WERI-Rb-1 (cell line): ENCODE data around the gene FCER2.

Experiments
- DNase-seq: peaks from one replicate; pipeline ENCODE4 v3.0.0-alpha.2; 2020
- H3K27ac ChIP-seq: fragments of 250-450 bp; sonication (Bioruptor Pico); 2 replicates; pipeline ENCODE4 v1.5.1; 2020; ENCODE audit warnings: mild to moderate bottlenecking, moderate library complexity
- H3K27me3 ChIP-seq: fragments of 250-450 bp; sonication (Bioruptor Pico); 2 replicates; pipeline ENCODE4 v1.5.1; 2021; ENCODE audit warnings: mild to moderate bottlenecking, low read depth, moderate library complexity; ENCODE audit not compliant: insufficient read depth, severe bottlenecking
- H3K36me3 ChIP-seq: fragments of 250-450 bp; sonication (Bioruptor Pico); 2 replicates; pipeline ENCODE4 v1.5.1; 2020; ENCODE audit warnings: mild to moderate bottlenecking, moderate library complexity
- H3K4me3 ChIP-seq: 2 replicates; pipeline ENCODE4 v1.5.1; 2011; ENCODE audit warnings: low read depth, mild to moderate bottlenecking, control low read depth, low read length
- H3K9me3 ChIP-seq: fragments of 250-450 bp; sonication (Bioruptor Pico); 2 replicates; pipeline ENCODE4 v1.5.1; 2021; ENCODE audit warnings: mild to moderate bottlenecking, moderate library complexity; ENCODE audit not compliant: severe bottlenecking
- CTCF ChIP-seq: IDR thresholded peaks from 2 replicates; pipeline ENCODE4 v1.5.1; 2011; ENCODE audit warnings: low read depth, mild to moderate bottlenecking, control low read depth, inconsistent platforms, low read length

Gene FCER2

GRCh38 chr19:7679771-7680605 lies 21.9 kb downstream of the FCER2 start:
- H3K36me3 ChIP-seq, result peaks cover 14% of the 10 kb centered on the region
- peak; percentile 19 for DNase-seq
- H3K27me3 ChIP-seq, result no peaks in the 10 kb centered on the region
- H3K27ac ChIP-seq, result peak overlapping the region; percentile 75; the same call in 1 of the 2 replicates
- H3K4me3 ChIP-seq, result peak overlapping the region; percentile 94
- H3K9me3 ChIP-seq, result no peaks in the 10 kb centered on the region
- no peak for TF ChIP-seq CTCF

GRCh38 chr19:7678971-7679751 lies 22.8 kb downstream of the FCER2 start:
- peaks cover 14% of the 10 kb centered on the region for H3K36me3 ChIP-seq
- H3K4me3 ChIP-seq, result no peak overlapping the region
- peak; percentile 78 for DNase-seq
- H3K27ac ChIP-seq, result no peak overlapping the region
- peak; percentile 71 for TF ChIP-seq CTCF
- H3K9me3 ChIP-seq, result peaks cover 3% of the 10 kb centered on the region
- no peaks in the 10 kb centered on the region for H3K27me3 ChIP-seq

GRCh38 chr19:7677669-7678311 lies 24.1 kb downstream of the FCER2 start:
- Histone ChIP-seq H3K36me3 (peaks cover 6% of the 10 kb centered on the region), H3K27me3 (no peaks in the 10 kb centered on the region), H3K4me3 (no peak overlapping the region), H3K27ac (no peak overlapping the region), H3K9me3 (peaks cover 8% of the 10 kb centered on the region)
- no peak for DNase-seq
- peak; percentile 22; the same call in 1 of the 2 replicates for TF ChIP-seq CTCF

GRCh38 chr19:7676854-7677253 lies 25.1 kb downstream of the FCER2 start, which contains the start of gene MCEMP1:
Gene MCEMP1, plus strand, starts transcription at chr19:7677090. Its CDS starts 31 bp downstream, at chr19:7677121.
- Histone ChIP-seq H3K9me3 (peaks cover 8% of the 10 kb centered on the region), H3K36me3 (no peaks in the 10 kb centered on the region), H3K27ac (no peak within 1 kb of the TSS), H3K27me3 (no peaks in the 10 kb centered on the region), H3K4me3 (no peak within 1 kb of the TSS)
- TF ChIP-seq CTCF, result no peak
- DNase-seq, result no peak

GRCh38 chr19:7676376-7676775 lies 25.6 kb downstream of the FCER2 start:
- Histone ChIP-seq H3K27me3 (no peaks in the 10 kb centered on the region), H3K9me3 (peaks cover 8% of the 10 kb centered on the region), H3K27ac (no peak overlapping the region), H3K4me3 (no peak overlapping the region), H3K36me3 (no peaks in the 10 kb centered on the region)
- no peak for TF ChIP-seq CTCF
- no peak for DNase-seq
